ENCODE data around the gene NDUFS1. TPM values are rescaled to one million over a fixed set of nuclear protein-coding genes. Genes with fewer than 3 reads are reported as not detected.

Gene NDUFS1
- total and polyA plus RNA-seq, 2 donors (not counting 1 experiment from before 2014, with no cell fraction given), result 12.3 to 46.3 TPM

GRCh38 chr2:206085742-206086445, 73.3 kb downstream of the NDUFS1 start, which contains the start of gene INO80D:
INO80D (minus strand) TSS chr2:206086174; CDS start chr2:206063016, 23,158 bp downstream.
- peak within 1 kb of the TSS; percentile 68 to 95 (median 88) for H3K4me3 ChIP-seq (ENCODE audit: control extremely low read depth in 1 of 5, extremely low read depth in 1 of 5, insufficient read depth in 1 of 5, low read depth in 2 of 5, low read length in 4 of 5)
- no peaks in the 10 kb centered on the region for H3K27me3 Mint-ChIP-seq
- no peaks in the 10 kb centered on the region for H3K27me3 ChIP-seq (replicated peaks in 1 of 4; ENCODE audit: control extremely low read depth in 1 of 4, control insufficient read depth in 3 of 4, insufficient read depth in 4 of 4, low read length in 3 of 4)
- H3K4me3 Mint-ChIP-seq, result peak within 1 kb of the TSS; percentile 99
- H3K4me1 ChIP-seq (ENCODE audit: control insufficient read depth in 2 of 2, insufficient read depth in 2 of 2, low read length in 2 of 2), result peaks cover 19% of the 10 kb centered on the region in 2 donors
- intact Hi-C loops (cut with micrococcal nuclease), result loop anchor here (1.0 to 10.0 kb wide), 7 partner anchors 73 to 1539 kb away; partner anchors contain the start of genes CREB1, EEF1B2, FASTKD2 and MDH1B
- POLR2A ChIA-PET, result interaction anchor here (0.5 to 1.3 kb wide), 5 partner anchors 71 to 1444 kb away, joined by 3 to 11 read pairs (median 4); partner anchors contain the start of genes CREB1, EEF1B2 and NDUFS1
- peaks cover 43% of the 10 kb centered on the region for H3K4me1 Mint-ChIP-seq
- 2% methylated on average over 23 of the region's 39 CpGs for WGBS (ENCODE audit: insufficient coverage)
- TF ChIP-seq, protein P1, sequence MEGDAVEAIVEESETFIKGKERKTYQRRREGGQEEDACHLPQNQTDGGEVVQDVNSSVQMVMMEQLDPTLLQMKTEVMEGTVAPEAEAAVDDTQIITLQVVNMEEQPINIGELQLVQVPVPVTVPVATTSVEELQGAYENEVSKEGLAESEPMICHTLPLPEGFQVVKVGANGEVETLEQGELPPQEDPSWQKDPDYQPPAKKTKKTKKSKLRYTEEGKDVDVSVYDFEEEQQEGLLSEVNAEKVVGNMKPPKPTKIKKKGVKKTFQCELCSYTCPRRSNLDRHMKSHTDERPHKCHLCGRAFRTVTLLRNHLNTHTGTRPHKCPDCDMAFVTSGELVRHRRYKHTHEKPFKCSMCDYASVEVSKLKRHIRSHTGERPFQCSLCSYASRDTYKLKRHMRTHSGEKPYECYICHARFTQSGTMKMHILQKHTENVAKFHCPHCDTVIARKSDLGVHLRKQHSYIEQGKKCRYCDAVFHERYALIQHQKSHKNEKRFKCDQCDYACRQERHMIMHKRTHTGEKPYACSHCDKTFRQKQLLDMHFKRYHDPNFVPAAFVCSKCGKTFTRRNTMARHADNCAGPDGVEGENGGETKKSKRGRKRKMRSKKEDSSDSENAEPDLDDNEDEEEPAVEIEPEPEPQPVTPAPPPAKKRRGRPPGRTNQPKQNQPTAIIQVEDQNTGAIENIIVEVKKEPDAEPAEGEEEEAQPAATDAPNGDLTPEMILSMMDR (IDR thresholded peaks at IDR 0.05), result peak; percentile 67
- no peak for TF ChIP-seq EZH2 (IDR thresholded peaks at IDR 0.05; ENCODE audit: borderline replicate concordance, insufficient read depth, low read depth, low read length, poor library complexity, severe bottlenecking)
- ATAC-seq (ENCODE audit: low read depth), result peak; percentile 84
- H3K9ac ChIP-seq (ENCODE audit: low read length), result peak within 1 kb of the TSS; percentile 94
- H2AFZ ChIP-seq (ENCODE audit: insufficient read depth, low read depth, low read length, poor library complexity, severe bottlenecking), result peak within 1 kb of the TSS; percentile 80
- H3K27ac ChIP-seq (ENCODE audit: low read length in 2 of 2), result peak within 1 kb of the TSS; percentile 96 to 97
- no peaks in the 10 kb centered on the region for H3K9me3 ChIP-seq (ENCODE audit: control extremely low read depth in 1 of 3, control insufficient read depth in 2 of 3, insufficient read depth in 1 of 3, low read length in 2 of 3)
- H3K9me3 Mint-ChIP-seq (ENCODE audit: insufficient read depth), result no peaks in the 10 kb centered on the region
- H3K4me2 ChIP-seq (replicated peaks; ENCODE audit: low read depth, low read length, poor library complexity, severe bottlenecking), result peak within 1 kb of the TSS; percentile 90
- H4K20me1 ChIP-seq (ENCODE audit: control insufficient read depth, insufficient read depth, low read length, poor library complexity, severe bottlenecking), result peaks cover 17% of the 10 kb centered on the region
- peaks cover 0 to under 1% of the 10 kb centered on the region in 2 experiments for H3K36me3 ChIP-seq (replicated peaks in 1 of 2; ENCODE audit: control extremely low read depth in 1 of 2, control insufficient read depth in 1 of 2, extremely low read depth in 1 of 2, insufficient read depth in 2 of 2, low read length in 1 of 2)
- peak; percentile 91 for DNase-seq
- CTCF ChIA-PET, result interaction anchor here (0.9 to 1.3 kb wide), 5 partner anchors 21 to 73 kb away, joined by 3 to 5 read pairs (median 4); partner anchors contain the start of genes EEF1B2 and NDUFS1
- peaks cover 84% of the 10 kb centered on the region for H3K79me2 ChIP-seq (ENCODE audit: control insufficient read depth, insufficient read depth, low read length)
- peak within 1 kb of the TSS; percentile 100 for H3K27ac Mint-ChIP-seq

All from B cell (primary cell).